GM10248 (cell line): ENCODE results near the gene ABCA7.

Experiments used
- CTCF ChIA-PET: fragments of 300-600 bp; sonication (Branson Sonifier 250); formaldehyde crosslinking; extraction: SDS; loops from one replicate; lab custom pipeline; 2021; ENCODE audit warnings: antibody characterized with exemption; lab: Yijun Ruan, JAX
- POLR2A ChIA-PET: fragments of 350-650 bp; sonication (Branson Sonifier 250); formaldehyde crosslinking; extraction: SDS; loops from one replicate; lab custom pipeline; 2020; ENCODE audit warnings: antibody characterized with exemption; lab: Yijun Ruan, JAX
- DNase-seq: peaks from one replicate; pipeline ENCODE4 v3.0.0; 2012; ENCODE audit errors: extremely low spot score
- CTCF ChIP-seq: IDR thresholded peaks from 2 replicates; pipeline ENCODE4 v1.5.1; 2012; ENCODE audit warnings: mild to moderate bottlenecking, low read depth; ENCODE audit errors: extremely low read depth, missing control alignments, control extremely low read depth

Gene ABCA7

DNA sequence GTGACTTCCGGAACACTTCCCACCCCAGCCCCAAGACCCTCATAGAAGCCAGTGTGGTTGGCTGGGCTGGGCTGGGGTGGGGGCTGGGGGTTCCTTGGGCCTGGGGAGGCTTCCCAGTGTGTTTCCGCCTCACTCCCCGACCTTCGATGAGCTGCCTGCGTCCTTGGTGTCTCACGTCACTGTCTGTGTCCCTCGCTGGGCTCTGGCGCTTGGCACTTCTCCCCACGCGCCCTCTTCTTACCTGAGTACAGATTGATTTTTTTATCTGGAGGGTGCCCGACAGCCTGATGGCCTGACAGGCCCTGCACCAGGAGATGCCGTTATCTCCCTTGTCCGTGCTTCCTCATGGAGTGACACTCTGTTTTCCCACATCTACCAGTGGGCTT lies 47.2 kb upstream of the ABCA7 start:
- no peak for TF ChIP-seq CTCF
- ChIA-PET CTCF (interaction anchor here (1.1 kb wide), 1 partner anchor 69 kb away, joined by 4 read pairs; no protein-coding TSS in a partner anchor), POLR2A (no interaction called here)
- DNase-seq = no peak

GRCh38 chr19:993361-993830 lies 46.5 kb upstream of the ABCA7 start:
- POLR2A ChIA-PET = no interaction called here
- CTCF ChIA-PET = interaction anchor here (1.1 kb wide), 1 partner anchor 70 kb away, joined by 4 read pairs; no protein-coding TSS in a partner anchor
- TF ChIP-seq CTCF = no peak
- no peak for DNase-seq

DNA sequence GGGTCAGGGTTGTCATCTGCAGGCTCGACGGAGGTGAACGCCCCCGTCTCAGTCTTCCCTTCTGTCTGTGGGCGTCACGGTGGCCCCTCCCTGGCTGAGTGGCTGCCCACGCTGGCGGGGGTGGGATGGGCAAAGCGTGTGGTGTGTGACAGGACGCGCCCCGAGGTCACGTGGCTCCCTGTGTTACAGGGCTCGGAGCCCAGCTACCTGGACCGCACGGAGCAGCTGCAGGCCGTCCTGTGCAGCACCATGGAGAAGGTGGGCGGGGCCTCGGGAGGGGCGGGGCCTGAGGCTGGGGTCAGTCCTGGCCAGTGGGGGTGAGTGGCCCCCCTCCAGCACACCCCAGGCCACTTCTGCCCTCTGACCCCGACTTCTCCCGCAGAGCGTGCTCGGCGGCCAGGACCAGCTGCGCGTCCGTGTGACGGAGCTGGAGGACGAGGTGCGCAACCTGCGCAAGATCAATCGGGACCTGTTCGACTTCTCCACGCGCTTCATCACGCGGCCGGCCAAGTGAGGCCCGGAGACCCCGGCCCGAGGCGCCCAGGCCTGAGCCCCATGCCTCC lies 46.0 kb upstream of the ABCA7 start:
- DNase-seq = no peak
- POLR2A ChIA-PET = no interaction called here
- no peak for TF ChIP-seq CTCF
- CTCF ChIA-PET = interaction anchor here (1.7 kb wide), 1 partner anchor 10 kb away, joined by 5 read pairs; the partner anchor contains the start of gene WDR18

GRCh38 chr19:994516-994915 lies 45.4 kb upstream of the ABCA7 start:
- TF ChIP-seq CTCF = no peak
- ChIA-PET CTCF (interaction anchor here (1.7 kb wide), 2 partner anchors 10 to 72 kb away, joined by 5 to 7 read pairs; partner anchors contain the start of gene WDR18), POLR2A (no interaction called here)
- no peak for DNase-seq

DNA sequence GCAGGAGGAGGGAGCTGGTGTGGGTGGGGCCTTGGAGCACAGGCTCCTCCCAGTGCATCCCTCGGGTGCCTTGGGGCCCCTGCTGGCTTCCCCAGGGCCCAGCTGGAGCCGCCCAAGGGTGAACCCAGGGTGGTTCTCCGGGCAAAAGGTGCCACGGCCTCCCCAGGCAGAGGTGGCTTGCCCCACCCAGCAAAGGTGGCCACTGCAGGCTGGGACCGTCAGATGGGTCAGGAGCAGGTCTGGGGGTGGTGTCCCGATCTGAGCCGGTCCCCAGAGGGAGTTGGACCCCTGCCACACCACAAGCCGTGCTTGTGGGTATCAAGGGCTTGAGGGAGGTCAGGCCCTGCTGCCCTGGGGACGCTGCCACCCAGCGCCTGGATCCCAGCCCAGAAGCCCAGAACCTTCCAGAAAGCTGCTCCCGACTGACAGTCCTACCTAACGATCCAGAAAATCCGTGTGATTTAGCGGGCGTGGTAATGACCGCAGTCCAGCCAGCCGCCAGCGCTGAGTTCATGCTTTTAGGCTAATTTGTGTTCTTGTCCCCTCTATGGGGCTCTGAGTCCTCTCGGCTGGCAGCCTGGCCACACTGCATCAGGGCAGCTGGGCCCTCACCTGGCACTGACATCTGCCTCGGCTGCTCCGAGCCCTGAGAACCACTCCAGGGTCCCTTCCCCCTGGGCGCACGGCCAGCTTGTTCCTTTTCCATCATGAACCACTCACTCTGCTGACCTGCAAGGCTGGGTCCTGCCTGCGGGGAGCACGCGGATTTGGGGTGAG lies 44.7 kb upstream of the ABCA7 start:
- DNase-seq = no peak
- POLR2A ChIA-PET = no interaction called here
- CTCF ChIA-PET = interaction anchor here (1.1 to 1.7 kb wide), 3 partner anchors 11 to 132 kb away, joined by 3 to 7 read pairs (median 5); partner anchors contain the start of gene WDR18
- no peak for TF ChIP-seq CTCF

- peak; percentile 72 for DNase-seq
- CTCF ChIA-PET = interaction anchor here (1.1 to 2.4 kb wide), 6 partner anchors 9 to 133 kb away, joined by 3 to 9 read pairs (median 5); no protein-coding TSS in a partner anchor
- TF ChIP-seq CTCF = no peak
- POLR2A ChIA-PET = no interaction called here
These were observed 43.7 kb upstream of the ABCA7 start for GRCh38 chr19:996051-996838.
